GM18870 (cell line): Measurements from ENCODE around the gene SAMD10.

ENCODE experiments used
- ATAC-seq: cut with Tn5 transposase; IDR thresholded peaks from one replicate; pipeline ENCODE4 v1.9.1; 2021; ENCODE audit warnings: moderate library complexity; ENCODE audit not compliant: unreplicated experiment

Gene SAMD10

GRCh38 chr20:63957690-63958441, 21.6 kb downstream of the SAMD10 start:
- ATAC-seq = no peak

GRCh38 chr20:63957004-63957689, 22.3 kb downstream of the SAMD10 start:
- ATAC-seq = peak; percentile 6

GRCh38 chr20:63956664-63957003, 22.8 kb downstream of the SAMD10 start:
- peak; percentile 24 for ATAC-seq

- peak; percentile 45 for ATAC-seq
Observed at GRCh38 chr20:63955827-63956663, 23.4 kb downstream of the SAMD10 start, which contains the start of gene UCKL1. Gene UCKL1, minus strand, starts transcription at chr20:63956416. Its CDS starts 44 bp downstream, at chr20:63956372.

GRCh38 chr20:63955281-63955826, 24.1 kb downstream of the SAMD10 start:
- ATAC-seq = no peak

DNA sequence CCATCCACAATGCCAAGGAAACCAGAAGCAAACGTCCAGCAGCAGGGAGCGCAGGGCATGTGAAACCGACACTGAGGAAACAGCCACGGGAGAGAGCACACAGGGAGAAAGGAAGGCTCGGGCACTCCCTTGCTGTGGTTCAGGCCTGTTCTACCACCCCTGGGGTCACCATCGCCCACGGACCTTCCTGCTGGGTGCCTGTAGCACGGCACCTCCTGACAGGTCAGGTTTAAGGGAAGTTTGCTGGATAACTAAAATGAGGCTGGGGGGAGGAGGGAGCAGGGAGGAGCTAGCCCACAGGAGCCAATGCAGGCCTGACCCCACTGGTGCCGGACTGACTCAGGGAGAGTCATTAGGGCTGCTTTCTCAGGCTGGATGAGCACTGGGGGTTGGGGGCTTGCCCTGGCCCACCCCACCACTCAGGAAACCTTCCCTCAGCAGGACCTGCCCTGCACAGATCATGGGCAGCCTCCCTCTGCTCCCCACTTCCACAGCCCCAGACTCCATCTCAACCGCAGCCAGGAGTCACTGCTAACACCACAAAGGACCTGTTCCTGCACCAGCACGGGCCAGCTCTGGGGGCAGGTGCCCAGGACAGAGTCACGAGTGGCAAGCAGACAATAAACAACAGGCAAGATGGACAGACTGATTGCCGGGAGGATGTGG, 25.5 kb downstream of the SAMD10 start:
- no peak for ATAC-seq

GRCh38 chr20:63952769-63953168, 26.7 kb downstream of the SAMD10 start:
- no peak for ATAC-seq

DNA sequence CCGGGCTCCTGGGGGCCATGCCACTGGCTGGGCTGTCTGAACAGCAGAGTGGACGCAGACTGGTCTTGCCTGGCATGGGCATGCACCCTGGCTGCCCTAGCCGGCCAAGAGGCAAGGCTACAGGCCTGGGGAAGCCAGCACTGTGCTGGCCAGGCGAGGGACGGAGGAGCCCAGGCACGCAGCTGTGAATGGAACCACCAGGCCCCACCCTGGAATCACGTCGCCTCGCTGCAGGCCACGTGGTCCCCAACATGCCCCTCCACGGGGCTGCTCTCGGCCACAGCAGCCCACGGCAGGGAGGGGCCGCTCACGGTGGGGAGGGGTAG, 27.3 kb downstream of the SAMD10 start:
- ATAC-seq = no peak

- ATAC-seq = no peak
Observed at GRCh38 chr20:63951398-63952209, 27.8 kb downstream of the SAMD10 start.

DNA sequence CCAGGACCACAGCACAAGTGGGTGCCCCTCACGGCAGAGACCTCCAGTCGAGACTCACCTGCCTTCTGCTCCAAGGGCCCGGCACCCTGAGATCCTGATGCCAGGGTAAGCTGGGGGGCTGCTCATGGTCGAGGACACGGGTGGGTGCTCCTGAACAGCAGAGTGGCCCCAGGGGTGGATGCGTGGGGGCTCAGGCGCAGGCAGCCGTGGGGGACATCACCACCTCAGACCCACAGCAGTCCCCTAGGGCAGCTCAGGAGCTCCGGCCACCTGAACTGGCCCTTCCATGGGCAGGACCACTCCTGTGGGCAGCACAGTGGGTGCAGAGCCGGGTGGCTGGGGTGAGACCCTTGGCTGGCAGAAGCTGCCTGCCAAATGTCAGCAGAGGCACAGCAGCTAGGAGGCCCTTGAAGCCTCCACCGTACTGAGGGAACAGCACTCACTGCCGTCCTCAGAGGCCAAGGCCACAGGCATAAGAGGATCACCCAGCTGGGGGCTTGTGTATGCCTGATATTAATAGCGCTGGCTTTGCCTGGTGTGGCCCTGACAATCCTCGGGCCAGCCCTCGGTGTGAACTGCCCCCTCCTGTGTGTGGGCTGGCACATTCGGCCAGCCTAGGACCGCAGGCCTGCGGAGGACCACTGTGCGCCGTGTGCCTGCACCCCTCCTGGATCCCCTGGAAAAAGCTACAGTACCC, 28.6 kb downstream of the SAMD10 start:
- no peak for ATAC-seq

DNA sequence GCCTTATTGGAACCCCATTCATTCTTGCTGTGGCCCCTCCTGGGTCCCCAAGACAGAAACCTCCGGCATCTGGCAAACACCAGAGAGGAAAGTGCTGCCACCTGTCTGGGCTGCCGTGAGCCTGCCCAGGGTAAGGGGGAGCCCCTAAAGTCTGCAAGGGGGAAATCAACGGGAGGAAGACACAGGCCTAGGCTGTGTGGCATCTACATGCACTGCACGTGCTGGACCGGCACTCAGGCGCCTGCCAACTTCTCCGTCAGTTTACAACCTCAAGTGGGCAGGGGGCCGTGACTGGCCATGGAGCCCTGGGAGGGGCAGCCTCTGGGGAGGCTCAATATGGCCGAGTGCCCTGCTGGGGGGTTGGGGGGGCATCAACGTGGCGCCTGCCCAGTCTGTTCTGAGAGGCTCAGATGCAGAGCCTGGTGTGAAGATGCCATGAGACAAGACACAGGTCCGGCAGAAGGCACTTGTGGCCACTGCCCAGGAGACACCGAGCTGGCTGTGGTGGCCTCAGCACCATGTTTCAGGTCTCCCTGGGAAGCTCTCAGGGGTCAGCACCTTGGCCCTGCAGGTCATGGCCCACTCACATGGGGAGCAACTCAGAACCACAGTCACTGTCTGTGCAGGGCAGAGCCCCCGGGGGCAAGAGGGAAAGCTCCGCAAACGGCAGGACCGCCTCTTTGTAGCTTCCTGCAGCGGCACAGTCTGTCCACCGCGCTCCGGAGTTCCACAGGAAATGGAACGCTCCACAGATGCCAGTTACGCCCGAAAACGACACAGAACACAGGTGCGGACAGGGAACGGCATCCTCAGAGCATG, 31.6 kb downstream of the SAMD10 start:
- no peak for ATAC-seq

- no peak for ATAC-seq
Observed at GRCh38 chr20:63946986-63947637, 32.3 kb downstream of the SAMD10 start.

DNA sequence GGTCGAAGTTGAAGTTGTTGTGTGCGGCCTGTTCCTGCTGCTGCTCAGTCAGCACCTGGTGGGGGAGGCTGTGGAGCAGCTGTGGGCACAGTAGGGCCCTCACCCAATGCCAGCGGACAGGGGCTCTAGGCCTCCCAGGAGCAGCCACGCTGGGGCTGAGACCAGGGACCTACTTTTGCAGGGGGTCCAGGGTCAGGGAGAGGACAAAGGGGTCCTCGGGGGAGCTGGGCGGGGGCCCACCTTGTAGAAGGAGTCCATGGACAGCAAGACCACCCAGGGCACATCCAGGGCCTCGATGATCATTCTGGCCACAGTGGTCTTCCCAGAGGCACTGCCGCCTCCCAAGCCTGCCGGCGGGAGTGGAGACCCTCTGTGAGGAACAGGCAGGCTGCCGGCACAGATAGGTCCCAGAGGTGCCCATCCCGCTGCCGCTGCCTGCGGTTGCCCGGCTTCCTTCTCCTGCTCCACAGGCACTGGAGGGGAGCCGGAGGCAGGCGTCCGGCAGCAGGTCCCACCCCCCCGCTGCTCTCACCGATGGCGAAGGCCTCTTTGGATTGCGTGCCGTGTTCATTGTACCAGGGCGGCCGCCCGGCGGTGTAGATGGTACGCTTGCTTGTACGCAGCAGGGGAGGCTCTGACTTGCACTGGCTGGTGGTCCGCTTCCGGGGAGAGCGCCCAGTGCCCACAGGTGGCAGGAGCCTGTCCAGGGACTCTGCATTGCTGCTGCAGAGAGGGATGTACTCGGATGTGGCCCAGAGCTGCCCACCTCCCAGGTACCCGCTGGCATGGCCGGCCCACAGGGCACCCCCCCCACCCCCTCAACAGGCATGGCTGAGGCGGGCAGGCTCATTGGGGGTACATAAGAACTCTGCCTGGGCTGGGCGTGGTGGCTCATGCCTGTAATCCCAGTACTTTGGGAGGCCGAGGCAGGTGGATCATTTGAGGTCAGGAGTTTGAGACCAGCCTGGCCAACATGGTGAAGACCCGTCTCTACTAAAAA, 33.2 kb downstream of the SAMD10 start:
- ATAC-seq = no peak

GRCh38 chr20:63945031-63945658, 34.3 kb downstream of the SAMD10 start:
- ATAC-seq = no peak

- ATAC-seq = no peak
Observed at GRCh38 chr20:63944078-63944941, 35.1 kb downstream of the SAMD10 start.

GRCh38 chr20:63943808-63944077, 35.7 kb downstream of the SAMD10 start:
- ATAC-seq = no peak
